Nucleus accumbens (tissue), 56 donors: Measurements from ENCODE around the gene TEKT3.

Experiments
- DNase-seq, 56 donors: peaks; one replicate each; lab custom pipeline; 2025; lab: John Stamatoyannopoulos, UW

TEKT3 gene

DNA sequence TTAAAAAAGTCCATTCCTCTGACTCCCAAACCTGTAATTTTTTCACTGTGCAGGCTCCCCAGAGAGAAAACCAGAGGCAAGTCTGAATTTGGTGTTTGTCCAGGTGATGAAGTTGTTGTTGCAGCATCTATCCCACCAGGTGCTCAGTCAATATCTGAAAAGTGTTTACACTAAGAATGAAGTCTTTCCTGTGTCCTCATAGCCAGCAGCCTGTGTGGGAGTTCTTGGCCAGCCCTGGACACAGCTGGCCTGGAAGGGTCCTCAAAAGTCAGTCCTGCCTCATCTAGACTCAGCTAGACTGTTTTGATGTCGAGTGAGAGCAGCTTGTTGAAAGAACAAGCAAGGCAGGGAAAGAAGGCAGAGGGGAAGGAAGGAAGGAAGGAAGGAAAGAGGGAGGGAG is 72.9 kb downstream of the TEKT3 start:
- DNase-seq = no peak

DNA sequence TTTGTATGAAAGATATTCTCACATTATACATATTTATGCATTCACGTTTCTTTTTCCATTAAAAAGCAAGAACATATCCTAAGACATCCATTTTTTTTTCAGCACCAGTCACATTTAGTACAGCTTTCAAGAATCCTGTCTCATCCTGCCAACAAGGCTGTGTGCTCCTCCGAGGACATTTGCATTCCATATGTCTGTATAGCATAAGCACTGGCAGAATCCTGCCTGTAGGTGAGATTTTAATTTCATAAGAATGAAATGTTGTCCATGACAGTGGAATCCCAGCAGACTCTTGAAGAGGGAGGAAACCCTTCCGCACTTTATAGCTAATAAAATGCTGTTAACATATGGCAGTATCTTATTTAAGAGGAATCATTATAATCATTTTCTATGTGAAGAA is 73.4 kb downstream of the TEKT3 start:
- DNase-seq = no peak

DNA sequence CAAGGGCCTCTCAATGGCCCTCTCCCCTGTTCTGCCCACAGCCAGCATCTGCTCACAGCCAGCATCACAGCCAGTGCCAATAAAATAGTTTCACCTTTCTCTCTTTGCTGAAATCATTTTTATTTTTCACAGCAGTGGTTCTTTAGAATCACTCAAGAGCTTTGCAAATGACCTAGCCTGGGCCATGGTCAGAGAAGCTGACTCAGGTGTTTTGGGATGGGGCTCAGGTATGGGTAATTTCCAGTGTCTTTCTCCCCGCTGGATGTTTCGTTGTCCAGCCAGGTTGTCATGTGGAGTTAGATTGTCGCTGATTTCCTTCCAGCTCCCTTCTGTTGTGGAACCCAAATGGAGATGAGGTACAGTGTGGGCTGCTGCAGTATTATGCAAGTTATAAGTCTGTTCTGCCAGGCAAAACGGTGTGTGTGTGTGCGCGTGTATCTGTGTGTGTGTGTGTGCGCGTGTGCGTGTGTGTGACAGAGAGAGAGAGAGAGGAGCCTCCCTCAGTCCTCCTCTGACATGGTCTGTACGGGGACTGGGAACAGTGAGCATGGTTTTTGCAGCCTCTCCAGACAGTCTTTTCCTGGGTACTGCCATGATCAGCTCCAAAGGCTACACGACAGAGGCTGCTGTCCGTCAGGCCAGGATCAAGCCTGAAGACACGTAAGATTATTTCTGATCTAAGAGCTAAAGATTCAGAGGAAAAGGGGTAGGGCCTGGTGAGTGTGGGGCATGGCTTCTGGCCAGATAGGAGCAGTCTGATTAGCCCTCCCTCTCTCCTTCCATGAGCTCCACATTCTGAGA is 74.9 kb downstream of the TEKT3 start:
- peak in 2 of 56 donors; percentile 15 to 18 for DNase-seq

DNA sequence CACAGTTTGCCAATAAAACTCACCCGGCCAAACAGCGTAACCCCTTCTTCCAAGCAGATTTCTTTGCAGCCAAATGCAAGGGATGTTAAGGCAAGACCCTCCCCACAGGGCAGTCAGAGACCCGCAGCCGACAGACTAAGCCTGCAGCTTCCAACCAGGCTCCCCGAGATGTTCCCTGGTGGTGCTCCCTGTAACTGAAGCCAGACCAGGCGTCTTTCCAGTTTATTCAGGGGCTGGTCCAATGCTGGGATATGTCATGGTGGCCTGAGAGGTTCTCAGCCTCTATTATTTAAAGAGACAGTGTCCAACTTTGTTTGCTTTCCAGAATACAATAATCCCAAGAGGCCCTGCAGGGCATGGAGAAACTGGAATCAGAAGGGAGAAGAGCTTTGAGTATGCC is 76.3 kb downstream of the TEKT3 start, which contains the start of gene PMP22:
Gene PMP22, minus strand, starts transcription at position 196 of the 400 bp plus-strand sequence. CDS start 4,599 bp downstream, outside the sequence.
- peak in 9 of 56 donors; percentile 4 to 38 (median 27) for DNase-seq

DNA sequence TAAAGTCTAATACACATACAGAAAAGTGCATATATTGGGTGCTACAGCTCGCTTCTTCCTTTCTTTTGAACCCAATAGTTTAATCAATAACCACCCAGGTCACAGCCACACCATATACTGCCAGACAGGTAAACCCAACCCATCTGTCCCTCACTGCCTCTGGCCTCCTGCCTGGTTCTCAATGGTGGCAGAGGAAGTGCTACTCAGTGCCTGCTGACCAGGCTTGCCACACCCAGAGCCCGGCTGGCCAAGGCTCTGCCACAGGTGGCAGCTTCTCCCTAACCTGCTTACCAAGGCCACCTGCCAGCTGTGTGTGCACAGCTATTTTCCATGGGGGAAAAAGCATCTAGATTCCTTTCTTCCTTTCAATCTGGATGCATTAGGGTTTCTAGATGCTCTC is 76.9 kb downstream of the TEKT3 start:
- peak in 1 of 56 donors; percentile 17 for DNase-seq

DNA sequence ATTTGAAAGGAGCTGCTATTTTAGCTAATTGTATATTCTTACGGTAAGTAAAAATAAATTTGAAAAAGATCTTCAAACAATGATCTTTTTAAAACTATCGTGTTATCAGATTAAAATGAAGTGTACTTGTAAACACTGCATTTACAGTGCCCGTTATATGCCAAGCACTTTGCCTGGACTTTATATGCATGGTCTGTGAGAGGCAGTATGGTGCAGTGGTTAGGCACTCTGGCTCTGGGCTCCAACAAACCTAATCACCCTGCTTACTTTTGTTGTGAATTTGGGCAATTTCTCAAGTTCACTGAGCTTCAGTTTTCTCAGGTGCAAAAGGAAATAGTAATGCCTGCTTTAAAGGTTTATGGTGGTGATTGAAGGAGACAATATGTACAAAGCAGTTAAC is 77.7 kb downstream of the TEKT3 start:
- DNase-seq = no peak

DNA sequence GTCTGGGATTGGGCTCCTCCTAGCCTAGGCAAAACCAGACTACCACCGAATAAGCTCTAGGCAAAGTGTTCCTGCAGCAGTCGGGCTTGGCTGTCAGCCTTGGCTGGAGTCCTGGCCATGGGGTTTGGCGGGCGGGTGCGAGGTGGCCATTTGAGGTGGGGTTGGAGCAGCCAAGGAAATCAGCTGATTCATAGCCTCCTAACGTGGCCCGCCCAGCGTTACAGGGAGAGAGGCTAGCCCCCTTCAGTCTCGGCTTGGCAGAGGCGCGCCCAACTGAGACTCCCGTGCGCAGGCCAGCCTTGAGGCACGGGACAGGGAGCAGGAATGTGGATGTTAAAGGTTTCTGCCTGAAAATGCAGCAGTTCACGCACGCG is 78.2 kb downstream of the TEKT3 start:
- peak in 54 of 56 donors; percentile 14 to 85 (median 68) for DNase-seq

DNA sequence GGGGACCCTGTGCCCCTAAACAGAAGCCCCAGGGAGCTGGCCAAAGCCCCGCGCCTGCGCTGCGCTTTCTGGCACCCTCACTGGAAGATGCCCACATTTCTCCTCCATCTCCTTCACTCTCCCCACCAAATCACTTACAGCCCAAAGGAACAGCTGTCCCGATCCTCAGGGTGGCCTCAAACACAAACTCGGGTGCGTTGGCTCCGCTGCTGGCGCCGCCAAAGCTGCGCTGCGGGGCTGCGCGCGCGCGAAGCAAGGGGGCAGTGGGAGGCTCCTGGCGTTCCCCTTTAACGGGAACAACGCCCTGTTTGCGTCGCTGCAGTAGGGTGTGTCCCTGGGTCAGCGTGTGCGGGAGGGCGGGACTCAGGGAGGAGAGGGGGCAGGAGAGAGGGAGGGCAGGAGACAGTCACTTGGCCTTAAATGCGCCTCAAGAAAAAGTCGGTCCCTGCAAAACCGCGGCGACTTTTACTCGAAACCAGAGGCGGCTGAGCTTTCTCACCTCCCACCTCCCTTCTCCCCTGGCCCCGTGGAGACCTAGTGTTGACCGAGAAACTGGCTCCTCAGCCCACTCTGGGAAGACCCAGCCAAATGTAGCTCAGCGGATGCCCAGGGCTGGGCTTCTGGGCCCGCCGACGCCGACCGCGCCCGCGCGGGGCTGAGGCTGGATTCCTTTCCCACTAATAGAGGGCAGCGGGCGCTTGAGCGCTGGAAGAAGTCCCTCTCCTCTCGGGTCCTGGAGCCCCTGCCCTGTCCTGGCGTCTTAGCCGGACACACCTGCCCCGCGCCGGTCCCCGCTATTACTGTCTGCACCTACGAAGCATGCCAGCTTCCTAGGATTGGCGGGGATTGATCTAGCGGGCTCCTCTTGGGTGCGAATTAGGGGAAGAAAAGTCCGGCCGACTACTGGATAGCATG is 78.8 kb downstream of the TEKT3 start:
- DNase-seq = peak in 55 of 56 donors; percentile 17 to 93 (median 79)

DNA sequence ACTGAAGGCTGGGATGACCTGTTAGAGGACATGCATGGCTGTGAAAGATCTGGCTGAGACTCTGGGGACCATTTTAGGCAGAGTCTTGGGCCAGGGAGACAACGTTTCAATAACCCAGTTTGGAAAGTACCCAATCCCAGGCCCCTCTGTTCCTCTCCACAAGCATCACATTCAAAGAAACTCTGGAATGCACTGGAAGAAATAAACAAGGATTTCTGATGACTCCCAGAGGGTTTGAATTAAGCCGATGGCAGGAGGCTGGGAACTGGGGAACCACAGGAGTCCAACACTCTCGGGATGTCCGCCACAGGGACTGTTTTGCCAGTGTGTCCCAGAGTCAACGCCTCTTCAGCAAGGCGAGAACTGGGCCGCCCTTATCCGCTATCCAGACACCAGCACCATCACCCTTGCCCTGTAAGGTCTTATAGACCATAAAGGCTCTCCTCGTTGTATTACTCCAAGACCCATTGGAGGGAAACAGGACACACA is 79.6 kb downstream of the TEKT3 start:
- DNase-seq = peak in 21 of 56 donors; percentile 16 to 84 (median 57)

DNA sequence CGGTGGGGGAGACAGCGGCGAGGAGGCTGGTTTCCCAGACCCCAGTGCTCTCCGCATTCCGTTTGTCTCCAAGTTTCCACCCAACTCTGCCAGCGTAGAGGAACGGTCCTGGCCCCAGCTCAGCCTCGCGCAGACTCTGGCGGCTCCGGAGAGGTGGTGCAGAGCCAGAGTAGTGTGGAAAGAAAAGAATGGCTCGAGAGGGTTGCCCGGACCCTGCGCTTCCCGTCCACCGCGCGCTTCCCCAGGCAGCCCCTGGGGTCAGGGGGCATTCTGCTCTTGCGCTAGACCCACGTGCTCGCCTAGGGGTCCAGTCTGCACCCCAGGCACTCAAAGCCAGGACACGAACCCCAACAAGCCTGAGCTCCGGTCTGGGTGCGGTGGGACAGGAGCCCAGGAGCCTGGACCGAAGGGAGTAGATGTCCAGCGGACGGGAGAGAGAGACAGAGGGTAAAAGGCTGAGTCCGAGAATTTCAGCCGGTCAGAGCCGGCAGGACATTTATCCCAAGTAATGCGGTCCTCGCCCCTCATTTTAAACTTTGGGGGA is 80.1 kb downstream of the TEKT3 start:
- peak in 47 of 56 donors; percentile 32 to 81 (median 66) for DNase-seq

DNA sequence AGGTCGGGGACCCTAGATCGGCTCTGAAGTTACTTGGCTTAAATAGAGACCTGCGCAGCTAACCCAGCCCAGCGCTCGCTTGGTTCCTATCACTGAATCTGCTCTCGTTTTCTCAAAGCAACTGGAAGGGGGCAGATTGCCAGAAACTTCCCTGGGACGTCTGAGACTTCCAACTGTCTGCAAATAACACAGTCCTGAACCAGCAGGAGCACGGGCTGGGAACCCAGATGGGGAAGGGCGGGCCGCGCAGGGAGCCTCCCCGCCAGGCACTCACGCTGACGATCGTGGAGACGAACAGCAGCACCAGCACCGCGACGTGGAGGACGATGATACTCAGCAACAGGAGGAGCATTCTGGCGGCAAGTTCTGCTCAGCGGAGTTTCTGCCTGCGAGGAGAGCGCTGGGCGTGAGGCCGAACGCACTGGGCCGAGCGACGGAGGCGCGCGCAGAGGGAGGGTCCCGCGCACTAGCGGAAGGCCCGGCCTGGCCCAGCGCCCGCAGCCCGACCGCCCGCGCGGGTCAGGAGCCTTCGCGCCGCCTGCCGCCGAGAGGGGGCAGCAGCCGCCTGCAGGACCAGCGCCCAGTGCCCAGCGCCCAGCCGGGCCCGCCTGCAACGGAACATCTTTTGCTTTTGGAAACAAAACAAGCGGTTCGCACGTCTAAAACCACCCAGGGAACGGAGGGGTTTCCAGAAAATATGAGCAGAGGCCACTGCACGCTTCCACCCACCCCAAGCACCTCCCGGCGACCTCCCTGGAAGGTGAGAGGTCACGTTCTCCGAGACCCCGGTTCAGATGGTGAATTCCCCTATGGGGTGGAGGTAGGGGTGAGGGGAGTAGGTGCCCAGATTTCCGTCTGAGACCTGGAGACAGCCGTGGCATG is 80.8 kb downstream of the TEKT3 start:
- peak in 54 of 56 donors; percentile 33 to 93 (median 80) for DNase-seq

DNA sequence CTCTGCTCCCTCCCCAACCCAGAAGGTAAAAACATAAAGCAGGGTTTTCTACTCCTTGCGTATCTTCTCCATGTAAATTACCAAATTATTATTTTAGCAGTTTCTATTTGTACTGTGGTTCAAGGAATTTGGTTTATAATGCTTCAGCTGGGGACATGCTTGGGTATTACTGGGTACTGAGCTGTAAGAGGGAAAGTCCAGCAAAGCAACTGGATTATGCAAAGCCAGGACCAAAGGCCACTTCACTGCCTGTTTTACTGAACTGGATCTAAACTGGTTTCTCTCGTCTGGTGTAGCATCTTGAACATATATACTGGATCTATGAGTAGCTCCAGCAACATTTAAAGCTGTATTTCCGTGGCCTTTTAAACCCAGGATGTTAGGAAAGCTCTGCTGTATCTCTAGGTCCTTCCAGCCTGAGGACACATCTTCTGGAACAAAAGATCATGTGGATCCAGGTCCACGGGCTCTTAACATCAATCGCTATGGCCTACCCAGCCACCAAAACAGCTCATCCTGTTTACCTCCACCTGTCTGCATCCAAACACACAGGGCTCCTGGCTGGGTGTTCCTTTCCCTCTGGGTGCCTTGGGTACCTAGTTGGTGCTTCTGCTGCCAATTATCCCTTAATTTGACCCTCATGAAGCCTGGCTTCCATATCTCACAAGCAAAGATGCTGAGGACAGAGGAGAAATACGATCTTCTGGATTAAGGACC is 83.4 kb downstream of the TEKT3 start:
- DNase-seq = no peak

DNA sequence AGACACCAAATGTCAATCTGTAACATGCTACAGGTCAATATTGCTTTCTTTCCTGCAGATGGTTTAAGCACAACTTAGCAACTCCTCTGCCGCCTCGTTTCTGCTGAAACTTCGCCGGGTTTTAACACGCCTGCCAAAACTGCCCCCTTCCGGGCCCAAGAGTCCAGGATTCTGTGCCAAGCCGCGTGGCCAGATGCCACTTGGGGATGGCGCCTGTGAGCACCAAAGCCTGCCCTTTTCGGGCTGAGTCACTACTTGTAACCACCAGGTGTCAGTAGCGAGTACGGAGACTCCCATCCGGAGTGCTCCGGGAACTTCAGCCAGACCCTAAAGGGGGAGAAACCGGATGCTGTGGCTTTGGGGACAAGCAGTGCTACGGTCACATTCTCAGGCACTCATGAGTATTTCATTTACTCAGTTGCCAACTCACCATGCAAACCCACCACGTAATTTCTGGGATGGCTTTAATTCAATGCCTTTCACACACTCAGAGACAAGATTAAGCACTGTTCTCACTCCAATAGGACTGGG is 84.1 kb downstream of the TEKT3 start:
- DNase-seq = peak; percentile 47 to 96 (median 89)

DNA sequence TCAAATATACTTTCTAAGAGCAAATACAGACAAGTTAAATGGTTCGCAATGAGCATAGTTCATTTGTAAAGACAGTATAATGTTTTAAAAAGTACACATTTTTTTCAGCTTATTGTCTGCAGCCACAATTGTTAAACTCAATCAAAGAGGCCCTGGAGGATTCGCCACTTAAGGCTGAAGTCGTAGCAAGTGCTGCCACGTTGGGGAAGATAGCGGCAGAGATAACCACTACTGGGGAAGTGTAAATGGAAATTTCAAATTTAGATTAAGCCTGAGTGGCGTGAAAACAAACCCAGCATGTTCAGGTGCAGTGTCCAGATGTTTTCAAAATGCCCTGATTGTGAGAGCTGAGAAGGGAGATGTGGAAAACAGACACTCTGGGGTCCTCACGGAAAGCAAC is 84.7 kb downstream of the TEKT3 start:
- DNase-seq = no peak

DNA sequence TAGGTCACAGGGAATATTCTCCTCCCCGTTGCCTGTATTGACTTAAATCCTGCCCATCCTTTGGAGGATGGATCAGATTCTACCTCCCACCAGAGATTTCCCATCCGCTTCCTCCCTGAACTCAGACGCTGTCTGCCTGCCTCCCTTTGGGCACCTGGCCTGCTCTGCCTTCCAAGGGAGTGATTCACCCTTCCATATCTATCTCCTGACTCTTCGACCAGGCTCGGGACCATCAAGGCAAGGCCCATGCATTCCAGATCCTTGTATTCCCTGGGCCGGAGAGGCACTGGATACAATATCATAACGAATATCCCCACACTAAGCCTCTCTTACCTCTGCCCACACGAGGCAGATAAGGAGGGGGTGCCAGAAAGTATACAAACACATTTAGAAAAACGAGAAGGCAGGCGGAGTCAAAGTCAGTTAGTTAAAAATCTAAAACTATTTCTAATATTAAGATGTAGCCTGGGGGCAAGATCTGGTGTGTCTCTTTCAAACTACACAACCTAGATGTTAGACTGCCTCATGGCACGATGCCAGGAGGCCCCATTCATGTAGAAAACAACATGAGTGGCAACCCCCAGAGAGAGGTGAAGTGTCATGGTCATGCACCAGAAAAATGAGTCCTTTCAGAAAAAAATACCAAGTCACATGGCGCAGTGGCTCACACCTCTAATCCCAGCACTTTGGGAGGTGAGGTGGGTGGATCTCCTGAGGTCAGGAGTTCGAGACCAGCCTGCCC is 85.5 kb downstream of the TEKT3 start:
- no peak for DNase-seq
